Suprapubic skin (tissue), 4 donors: ENCODE results near the gene STK36.

Experiments
- EP300 ChIP-seq: sonication (generic); formaldehyde crosslinking; IDR thresholded peaks from one replicate; pipeline ENCODE4 v1.6.1; 2017; ENCODE audit warnings: antibody characterized with exemption
- POLR2A ChIP-seq, 2 donors: fragments of 450-650 bp; IDR thresholded peaks; one replicate each; pipeline ENCODE4 v1.6.1; 2017; ENCODE audit warnings: antibody characterized with exemption in 2 of 2, mild to moderate bottlenecking in 2 of 2, moderate library complexity in 2 of 2
- POLR2AphosphoS5 ChIP-seq, 3 donors: sonication (generic); formaldehyde crosslinking; IDR thresholded peaks; one replicate each; pipeline ENCODE4 v1.6.1; 2017; ENCODE audit warnings: antibody characterized with exemption in 3 of 3
- TF ChIP-seq, protein P1 (sequence below), 2 donors: fragments of 200-600 bp in 1 of 2; fragments of 450-650 bp in 1 of 2; sonication (generic) in 1 of 2; IDR thresholded peaks; one replicate each; pipeline ENCODE4 v1.5.1; 2016 to 2019; ENCODE audit warnings: antibody characterized with exemption in 2 of 2, mild to moderate bottlenecking in 1 of 2, moderate library complexity in 1 of 2

DNA sequence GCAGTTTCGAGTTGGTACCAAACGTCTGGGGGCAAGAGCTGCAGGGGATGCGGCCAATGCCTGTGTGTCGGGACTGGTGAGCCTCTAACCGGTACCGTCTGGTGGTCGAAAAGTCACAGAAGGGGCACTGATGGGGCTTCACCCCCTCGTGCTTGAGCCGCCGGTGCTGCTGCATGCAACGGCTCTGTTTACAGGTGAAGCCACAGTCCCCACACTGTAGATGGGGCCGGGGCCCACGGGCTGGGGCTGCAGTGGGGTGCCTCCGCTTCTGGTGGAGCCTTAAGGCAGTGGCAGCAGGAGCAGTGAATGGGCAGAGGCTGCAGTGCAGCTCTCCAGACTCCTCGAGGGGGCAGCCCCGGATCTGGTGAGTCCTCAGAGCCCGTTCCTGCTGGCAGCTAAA, 29.1 kb upstream of the STK36 start:
- TF ChIP-seq POLR2A (IDR thresholded peaks at IDR 0.05) (no peak), EP300 (no peak), POLR2AphosphoS5 (IDR thresholded peaks at IDR 0.05) (no peak)
- TF ChIP-seq, protein P1, sequence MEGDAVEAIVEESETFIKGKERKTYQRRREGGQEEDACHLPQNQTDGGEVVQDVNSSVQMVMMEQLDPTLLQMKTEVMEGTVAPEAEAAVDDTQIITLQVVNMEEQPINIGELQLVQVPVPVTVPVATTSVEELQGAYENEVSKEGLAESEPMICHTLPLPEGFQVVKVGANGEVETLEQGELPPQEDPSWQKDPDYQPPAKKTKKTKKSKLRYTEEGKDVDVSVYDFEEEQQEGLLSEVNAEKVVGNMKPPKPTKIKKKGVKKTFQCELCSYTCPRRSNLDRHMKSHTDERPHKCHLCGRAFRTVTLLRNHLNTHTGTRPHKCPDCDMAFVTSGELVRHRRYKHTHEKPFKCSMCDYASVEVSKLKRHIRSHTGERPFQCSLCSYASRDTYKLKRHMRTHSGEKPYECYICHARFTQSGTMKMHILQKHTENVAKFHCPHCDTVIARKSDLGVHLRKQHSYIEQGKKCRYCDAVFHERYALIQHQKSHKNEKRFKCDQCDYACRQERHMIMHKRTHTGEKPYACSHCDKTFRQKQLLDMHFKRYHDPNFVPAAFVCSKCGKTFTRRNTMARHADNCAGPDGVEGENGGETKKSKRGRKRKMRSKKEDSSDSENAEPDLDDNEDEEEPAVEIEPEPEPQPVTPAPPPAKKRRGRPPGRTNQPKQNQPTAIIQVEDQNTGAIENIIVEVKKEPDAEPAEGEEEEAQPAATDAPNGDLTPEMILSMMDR (IDR thresholded peaks at IDR 0.05), result no peak
